Stomach (tissue), 9 donors: Measurements from ENCODE around the gene SPATA21. TPM values are rescaled to one million over a fixed set of nuclear protein-coding genes. Genes with fewer than 3 reads are reported as not detected.

Source experiments
- DNase-seq, 2 donors: peaks; one replicate each; pipeline versions ENCODE4 v3.0.0 to v3.0.0-alpha.2; 2013 to 2019
- H3K27ac ChIP-seq, 5 donors: fragments of 200-600 bp in 4 of 5; sonication (generic) in 4 of 5; one replicate each; pipeline ENCODE4 v1.5.1; 2013 to 2019; ENCODE audit warnings: mild to moderate bottlenecking in 1 of 5, moderate library complexity in 1 of 5
- H3K27me3 ChIP-seq, 3 donors: fragments of 200-600 bp; sonication (generic); one replicate each; pipeline ENCODE4 v1.5.1; 2017 to 2019; ENCODE audit warnings: mixed run types in 1 of 3
- H3K36me3 ChIP-seq, 4 donors: fragments of 200-600 bp; sonication (generic); 1 replicate in 3 of 4; 2 replicates in 1 of 4; pipeline ENCODE4 v1.5.1; 2016 to 2019
- H3K4me1 ChIP-seq, 4 donors: fragments of 200-600 bp; sonication (generic); one replicate each; pipeline ENCODE4 v1.5.1; 2016 to 2019
- H3K4me3 ChIP-seq, 4 donors: fragments of 200-600 bp; sonication (generic) in 3 of 4; one replicate each; pipeline ENCODE4 v1.5.1; 2016 to 2019; ENCODE audit warnings: mild to moderate bottlenecking in 1 of 4
- H3K9me3 ChIP-seq, 4 donors: fragments of 200-600 bp; sonication (generic); one replicate each; pipeline ENCODE4 v1.5.1; 2016 to 2019
- EP300 ChIP-seq: sonication (generic); formaldehyde crosslinking; IDR thresholded peaks from one replicate; pipeline ENCODE4 v1.6.1; 2017; ENCODE audit warnings: antibody characterized with exemption
- POLR2A ChIP-seq, 4 donors: fragments of 450-650 bp; IDR thresholded peaks; one replicate each; pipeline ENCODE4 v1.6.1; 2016; ENCODE audit warnings: antibody characterized with exemption in 4 of 4, control low read depth in 2 of 4, mild to moderate bottlenecking in 1 of 4, moderate library complexity in 1 of 4
- POLR2AphosphoS5 ChIP-seq, 3 donors: sonication (generic); formaldehyde crosslinking; IDR thresholded peaks; one replicate each; pipeline ENCODE4 v1.6.1; 2016; ENCODE audit warnings: antibody characterized with exemption in 3 of 3
- WGBS, 5 donors: extraction: QIAGEN DNeasy Blood & Tissue Kit in 3 of 5; methylation state at CpG; one replicate each; pipeline versions ENCODE4 v1.1.5 to v1.1.7; 2013 to 2018; 5-methylcytosine and 5-hydroxymethylcytosine counted together
- intact Hi-C: fragments of 100-400 bp; cut with DNase I; formaldehyde crosslinking; loops from one replicate; pipeline ENCODE4 v1.15.1; 2023; ENCODE audit warnings: low total_unique reads
- polyA plus RNA-seq, 3 donors: library from polyadenylated mRNA; stranded (reverse); fragments of 200-250 nt; gene quantifications; one replicate each; pipeline ENCODE4 v1.2.3, GENCODE V29; 2013
- total RNA-seq, 5 donors: library from RNA; depleted of rRNA; stranded (reverse); fragments of >200 nt; gene quantifications; one replicate each; pipeline versions ENCODE4 v1.1.0 to v1.2.3, GENCODE V29; 2014 to 2016
- TF ChIP-seq, protein P1 (sequence below), 7 experiments: fragments of 450-650 bp in 4 of 7; fragments of 200-600 bp in 3 of 7; sonication (generic) in 3 of 7; IDR thresholded peaks; one replicate each; pipeline ENCODE4 v1.5.1; 2016 to 2019; ENCODE audit warnings: antibody characterized with exemption in 7 of 7, control low read depth in 2 of 7, mild to moderate bottlenecking in 1 of 7
- donor health status: healthy with polysubstance abuse.
- donor health status: Bipolar disorder and iron deficiency.
- donor health status: healthy.

SPATA21 gene
- total and polyA plus RNA-seq, 8 donors, result 0.25 to 0.31 (median 0.30) TPM; not detected in 5

DNA sequence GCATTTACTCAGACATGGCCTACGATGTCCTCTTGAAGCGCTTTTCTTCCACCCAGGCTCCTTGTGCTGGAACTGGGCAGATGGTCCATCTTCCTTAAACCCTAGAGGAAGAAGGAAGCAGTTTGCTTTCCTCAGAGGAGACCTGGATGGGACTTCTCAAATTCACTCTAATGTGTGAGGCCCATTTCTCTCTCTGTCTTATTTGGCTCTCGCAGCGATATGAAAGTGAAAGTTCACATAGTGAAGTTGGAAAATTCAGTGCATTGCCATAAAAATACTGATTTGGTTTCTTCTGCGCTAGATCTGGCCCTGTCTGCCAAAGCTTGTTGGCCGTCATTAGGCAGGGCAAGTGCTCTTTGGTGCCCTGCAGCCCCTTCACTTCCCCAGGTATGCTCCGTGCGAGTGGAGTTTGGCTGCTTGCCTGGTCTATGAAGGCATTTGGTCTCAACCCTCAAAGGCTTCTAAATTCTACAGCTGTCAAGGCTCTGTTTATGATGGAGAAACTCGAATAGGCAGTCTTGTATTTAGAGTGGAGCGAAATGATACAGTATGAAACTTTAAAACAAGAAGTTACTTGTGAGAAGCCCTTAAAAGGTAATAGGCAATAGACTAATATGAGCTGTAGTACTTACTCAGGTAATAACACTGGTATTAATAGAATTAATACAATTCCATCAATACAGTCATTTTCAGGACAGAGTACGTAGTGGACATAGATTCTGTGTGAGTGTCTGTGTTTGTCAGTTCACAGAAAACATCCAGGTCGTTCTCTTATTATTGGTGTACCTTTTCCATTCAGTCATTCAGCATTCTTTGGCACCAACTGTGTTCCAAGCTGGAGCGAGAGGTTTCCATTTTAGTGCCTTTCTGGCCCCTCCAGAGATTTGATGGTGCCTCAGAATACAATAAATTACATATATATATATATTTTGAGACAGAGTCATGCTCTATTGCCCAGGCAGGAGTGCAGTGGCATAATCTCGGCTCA lies 49.7 kb downstream of the SPATA21 start:
- no peaks in the 10 kb centered on the region for H3K9me3 ChIP-seq
- no peaks in the 10 kb centered on the region for H3K27me3 ChIP-seq
- intact Hi-C loops, result no loop called here
- H3K27ac ChIP-seq, result peak overlapping the region in 4 of 5 donors; percentile 26 to 80 (median 68)
- H3K4me3 ChIP-seq, result peak overlapping the region; percentile 19 to 40 (median 28)
- WGBS, 5 donors, result 40 to 58% (median 55%) methylated on average over 14 of the region's 14 CpGs
- peaks cover 59 to 88% (median 76%) of the 10 kb centered on the region in 4 donors for H3K4me1 ChIP-seq
- peak in 1 of 2 donors; percentile 65 for DNase-seq
- TF ChIP-seq POLR2AphosphoS5 (IDR thresholded peaks at IDR 0.05), result no peak
- no peaks in the 10 kb centered on the region for H3K36me3 ChIP-seq

DNA sequence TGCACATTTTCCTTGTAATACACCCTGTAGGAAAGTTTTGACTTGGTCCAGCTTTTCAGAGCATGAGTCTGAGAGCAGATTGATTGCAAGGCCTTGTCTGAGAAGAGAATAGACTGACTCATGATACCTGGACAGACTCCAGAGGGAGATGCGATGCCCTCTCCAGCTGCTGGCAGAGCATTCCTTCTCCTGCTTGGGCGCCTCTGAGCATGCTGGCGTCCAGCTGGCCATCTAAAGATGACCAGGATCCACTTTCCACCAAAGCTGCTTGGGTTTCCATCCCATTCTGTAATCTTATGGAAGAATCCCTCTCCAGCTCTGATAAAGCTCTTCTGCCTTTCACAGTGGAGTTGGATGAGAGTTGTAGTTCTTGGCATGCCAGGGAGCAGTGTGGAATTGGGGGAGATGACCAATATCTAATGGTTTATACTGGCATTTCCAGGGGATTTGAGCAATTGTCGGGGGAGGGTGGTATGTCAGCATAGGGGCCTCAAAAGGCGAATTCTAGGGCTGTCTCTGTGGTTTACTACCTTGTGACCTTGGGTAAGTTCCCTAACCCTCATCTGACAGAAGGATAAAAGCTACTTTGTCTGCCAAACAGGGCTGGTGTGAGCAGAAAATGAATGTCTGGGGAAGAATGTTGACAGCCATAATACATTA lies 50.6 kb downstream of the SPATA21 start:
- 52 to 68% (median 59%) methylated on average over 5 of the region's 5 CpGs for WGBS, 5 donors
- Histone ChIP-seq H3K9me3 (no peaks in the 10 kb centered on the region), H3K4me3 (peak overlapping the region in 3 of 4 donors; percentile 25 to 40 (median 32)), H3K27me3 (no peaks in the 10 kb centered on the region), H3K4me1 (peaks cover 50 to 79% (median 67%) of the 10 kb centered on the region in 4 donors), H3K36me3 (no peaks in the 10 kb centered on the region), H3K27ac (peak overlapping the region in 4 of 5 donors; percentile 26 to 80 (median 68))
- intact Hi-C loops, result no loop called here
- TF ChIP-seq POLR2AphosphoS5 (IDR thresholded peaks at IDR 0.05), result no peak
- TF ChIP-seq EP300, result no peak
- TF ChIP-seq POLR2A (IDR thresholded peaks at IDR 0.05), result no peak
- TF ChIP-seq, protein P1, sequence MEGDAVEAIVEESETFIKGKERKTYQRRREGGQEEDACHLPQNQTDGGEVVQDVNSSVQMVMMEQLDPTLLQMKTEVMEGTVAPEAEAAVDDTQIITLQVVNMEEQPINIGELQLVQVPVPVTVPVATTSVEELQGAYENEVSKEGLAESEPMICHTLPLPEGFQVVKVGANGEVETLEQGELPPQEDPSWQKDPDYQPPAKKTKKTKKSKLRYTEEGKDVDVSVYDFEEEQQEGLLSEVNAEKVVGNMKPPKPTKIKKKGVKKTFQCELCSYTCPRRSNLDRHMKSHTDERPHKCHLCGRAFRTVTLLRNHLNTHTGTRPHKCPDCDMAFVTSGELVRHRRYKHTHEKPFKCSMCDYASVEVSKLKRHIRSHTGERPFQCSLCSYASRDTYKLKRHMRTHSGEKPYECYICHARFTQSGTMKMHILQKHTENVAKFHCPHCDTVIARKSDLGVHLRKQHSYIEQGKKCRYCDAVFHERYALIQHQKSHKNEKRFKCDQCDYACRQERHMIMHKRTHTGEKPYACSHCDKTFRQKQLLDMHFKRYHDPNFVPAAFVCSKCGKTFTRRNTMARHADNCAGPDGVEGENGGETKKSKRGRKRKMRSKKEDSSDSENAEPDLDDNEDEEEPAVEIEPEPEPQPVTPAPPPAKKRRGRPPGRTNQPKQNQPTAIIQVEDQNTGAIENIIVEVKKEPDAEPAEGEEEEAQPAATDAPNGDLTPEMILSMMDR (IDR thresholded peaks at IDR 0.05), result no peak
- DNase-seq, result no peak

DNA sequence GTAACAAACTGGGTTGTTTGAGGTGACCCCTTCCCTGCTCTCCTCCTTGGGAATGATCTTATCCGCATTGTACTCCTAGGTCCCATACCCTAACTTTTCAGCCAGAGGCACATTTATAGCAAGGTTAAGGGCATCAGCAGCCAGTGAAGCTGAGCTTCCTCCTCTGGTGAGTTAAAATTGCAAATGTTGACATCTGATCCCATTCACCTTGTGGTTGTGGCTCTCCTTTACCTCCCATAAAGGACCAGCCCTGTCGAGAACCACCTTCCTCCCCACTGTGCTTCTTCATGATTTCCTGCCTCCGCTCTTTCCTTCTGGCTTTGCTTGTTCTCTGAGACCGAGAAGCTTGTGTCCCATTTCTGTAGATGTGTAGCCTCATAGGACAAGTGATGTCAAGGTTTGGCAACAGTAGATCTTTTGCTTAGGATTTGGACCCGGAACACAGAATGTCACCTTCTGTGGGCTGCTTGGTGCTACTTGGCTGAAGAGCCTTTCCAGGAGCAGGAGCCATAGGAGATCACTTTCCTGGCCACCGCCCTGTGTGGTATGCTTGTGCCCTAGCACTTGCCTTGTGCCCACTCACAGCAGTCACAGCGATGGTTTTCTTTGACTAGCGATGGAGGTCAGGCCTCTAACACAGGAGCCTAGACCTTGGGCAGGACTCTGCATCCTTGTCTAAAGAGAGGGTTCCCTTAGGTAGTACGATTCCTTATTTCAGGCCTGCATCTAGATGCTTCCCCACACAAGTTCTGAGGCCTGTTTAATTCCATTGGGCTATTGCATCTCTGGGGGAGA lies 51.4 kb downstream of the SPATA21 start:
- 85 to 91% (median 87%) methylated on average over 9 of the region's 9 CpGs for WGBS, 5 donors
- Histone ChIP-seq H3K4me3 (no peak overlapping the region), H3K36me3 (no peaks in the 10 kb centered on the region), H3K4me1 (peaks cover 42 to 77% (median 60%) of the 10 kb centered on the region in 4 donors), H3K27me3 (no peaks in the 10 kb centered on the region), H3K27ac (peak overlapping the region in 4 of 5 donors; percentile 8 to 80 (median 68)), H3K9me3 (no peaks in the 10 kb centered on the region)
- DNase-seq, result no peak
- TF ChIP-seq POLR2AphosphoS5 (IDR thresholded peaks at IDR 0.05) (no peak), EP300 (no peak)
- TF ChIP-seq, protein P1 (IDR thresholded peaks at IDR 0.05), result no peak
- intact Hi-C loops, result no loop called here

DNA sequence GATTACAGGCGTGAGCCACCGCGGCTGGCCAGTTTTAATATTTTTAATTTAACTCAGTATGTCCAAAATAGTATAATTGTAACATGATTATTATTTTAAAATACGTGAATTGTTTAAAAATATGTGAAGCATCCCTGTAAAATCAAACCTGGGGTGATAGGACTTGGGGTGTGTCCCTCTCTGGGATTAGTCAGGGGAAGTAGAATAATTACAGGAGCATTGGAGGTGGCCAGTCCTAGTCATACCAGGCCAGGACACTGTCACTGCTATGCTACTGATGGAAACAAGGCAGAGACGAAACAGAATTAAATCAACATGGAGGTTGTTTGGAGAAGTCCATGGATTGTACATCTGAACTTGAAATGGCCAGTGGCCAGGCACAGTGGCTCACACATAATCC lies 53.3 kb downstream of the SPATA21 start:
- peaks cover 43 to 77% (median 59%) of the 10 kb centered on the region in 4 donors for H3K4me1 ChIP-seq
- H3K9me3 ChIP-seq, result no peaks in the 10 kb centered on the region
- intact Hi-C loops, result no loop called here
- no peak overlapping the region for H3K27ac ChIP-seq
- no peaks in the 10 kb centered on the region for H3K27me3 ChIP-seq
- H3K36me3 ChIP-seq, result no peaks in the 10 kb centered on the region
- no peak for DNase-seq
- WGBS, 5 donors, result 87 to 93% (median 88%) methylated on average over 5 of the region's 5 CpGs
- TF ChIP-seq, protein P1 (IDR thresholded peaks at IDR 0.05), result no peak
- no peak for TF ChIP-seq EP300
- TF ChIP-seq POLR2AphosphoS5 (IDR thresholded peaks at IDR 0.05), result no peak
- no peak for TF ChIP-seq POLR2A (IDR thresholded peaks at IDR 0.05)
- no peak overlapping the region for H3K4me3 ChIP-seq
